ENCODE measurements around the gene SLC25A41.

The SLC25A41 gene

GRCh38 chr19:6433663-6434062, at the start of gene SLC25A41:
Gene SLC25A41 (minus strand): TSS chr19:6433763. CDS start chr19:6433693, 70 bp downstream.
- DNase-seq (ENCODE audit: low read depth, low spot score): no peak

- no peak for DNase-seq (ENCODE audit: low read depth, low spot score)
Observed at GRCh38 chr19:6483235-6483634, 49.7 kb upstream of the SLC25A41 start.

GRCh38 chr19:6482343-6482686, 48.8 kb upstream of the SLC25A41 start:
- no peak for DNase-seq (ENCODE audit: low read depth, low spot score)

- no peak for DNase-seq (ENCODE audit: low read depth, low spot score)
Observed at GRCh38 chr19:6481541-6482342, 48.2 kb upstream of the SLC25A41 start, which contains the start of gene DENND1C. Gene DENND1C (minus strand): TSS chr19:6481787. CDS start chr19:6481695, 92 bp downstream.

- DNase-seq (ENCODE audit: low read depth, low spot score): no peak
Observed at GRCh38 chr19:6480848-6481415, 47.4 kb upstream of the SLC25A41 start.

GRCh38 chr19:6479836-6480398, 46.4 kb upstream of the SLC25A41 start:
- DNase-seq (ENCODE audit: low read depth, low spot score): no peak

GRCh38 chr19:6478815-6479214, 45.3 kb upstream of the SLC25A41 start:
- no peak for DNase-seq (ENCODE audit: low read depth, low spot score)

- no peak for DNase-seq (ENCODE audit: low read depth, low spot score)
Observed at GRCh38 chr19:6476896-6477431, 43.4 kb upstream of the SLC25A41 start.

GRCh38 chr19:6476155-6476895, 42.8 kb upstream of the SLC25A41 start:
- peak; percentile 49 for DNase-seq (ENCODE audit: low read depth, low spot score)

- no peak for DNase-seq (ENCODE audit: low read depth, low spot score)
Observed at GRCh38 chr19:6475321-6476108, 42.0 kb upstream of the SLC25A41 start.

GRCh38 chr19:6473647-6474046, 40.1 kb upstream of the SLC25A41 start:
- DNase-seq (ENCODE audit: low read depth, low spot score): no peak

GRCh38 chr19:6472713-6473112, 39.1 kb upstream of the SLC25A41 start:
- no peak for DNase-seq (ENCODE audit: low read depth, low spot score)

GRCh38 chr19:6471076-6471475, 37.5 kb upstream of the SLC25A41 start:
- DNase-seq (ENCODE audit: low read depth, low spot score): no peak

GRCh38 chr19:6470173-6470572, 36.6 kb upstream of the SLC25A41 start:
- no peak for DNase-seq (ENCODE audit: low read depth, low spot score)

GRCh38 chr19:6467384-6467783, 33.8 kb upstream of the SLC25A41 start:
- DNase-seq (ENCODE audit: low read depth, low spot score): no peak

- DNase-seq (ENCODE audit: low read depth, low spot score): no peak
Observed at GRCh38 chr19:6466526-6467248, 33.1 kb upstream of the SLC25A41 start.

- DNase-seq (ENCODE audit: low read depth, low spot score): no peak
Observed at GRCh38 chr19:6465663-6466062, 32.1 kb upstream of the SLC25A41 start.

- DNase-seq (ENCODE audit: low read depth, low spot score): no peak
Observed at GRCh38 chr19:6465006-6465405, 31.4 kb upstream of the SLC25A41 start.

- DNase-seq (ENCODE audit: low read depth, low spot score): no peak
Observed at GRCh38 chr19:6464070-6464873, 30.7 kb upstream of the SLC25A41 start, which contains the start of gene CRB3. Gene CRB3 (plus strand): TSS chr19:6464271. CDS start chr19:6464702, 431 bp downstream.
